Neural cell (in vitro differentiated cells): ENCODE results near the gene PHF24.

ENCODE experiments used
- EZH2 ChIP-seq: fragments of 200-600, 300-800 bp; shearing (Covaris generic), sonication (generic); IDR thresholded peaks from 2 replicates; pipeline ENCODE4 v1.6.1; 2014; ENCODE audit warnings: antibody characterized with exemption, low read length, borderline replicate concordance, mild to moderate bottlenecking; ENCODE audit not compliant: insufficient read depth, poor library complexity, severe bottlenecking
- POLR2AphosphoS5 ChIP-seq: IDR thresholded peaks from 2 replicates; pipeline ENCODE4 v1.6.1; 2012
- RAD21 ChIP-seq: fragments of 450-650 bp; conservative IDR thresholded peaks from 2 replicates; pipeline ENCODE4 v1.6.1; 2014; ENCODE audit warnings: antibody characterized with exemption, mild to moderate bottlenecking, moderate library complexity
- REST ChIP-seq: IDR thresholded peaks from 2 replicates; pipeline ENCODE4 v1.6.1; 2012; ENCODE audit warnings: borderline replicate concordance

GRCh38 chr9:34986540-34987047, 28.5 kb downstream of the PHF24 start:
- TF ChIP-seq POLR2AphosphoS5 (peak; percentile 77), EZH2 (no peak), RAD21 (no peak), REST (no peak)
